DMS 273 (cell line): ENCODE data around the gene PRTFDC1.

ENCODE experiments used
- DNase-seq: peaks from one replicate; lab custom pipeline; 2025; ENCODE audit not compliant: unreplicated experiment; lab: John Stamatoyannopoulos, UW

PRTFDC1 gene

DNA sequence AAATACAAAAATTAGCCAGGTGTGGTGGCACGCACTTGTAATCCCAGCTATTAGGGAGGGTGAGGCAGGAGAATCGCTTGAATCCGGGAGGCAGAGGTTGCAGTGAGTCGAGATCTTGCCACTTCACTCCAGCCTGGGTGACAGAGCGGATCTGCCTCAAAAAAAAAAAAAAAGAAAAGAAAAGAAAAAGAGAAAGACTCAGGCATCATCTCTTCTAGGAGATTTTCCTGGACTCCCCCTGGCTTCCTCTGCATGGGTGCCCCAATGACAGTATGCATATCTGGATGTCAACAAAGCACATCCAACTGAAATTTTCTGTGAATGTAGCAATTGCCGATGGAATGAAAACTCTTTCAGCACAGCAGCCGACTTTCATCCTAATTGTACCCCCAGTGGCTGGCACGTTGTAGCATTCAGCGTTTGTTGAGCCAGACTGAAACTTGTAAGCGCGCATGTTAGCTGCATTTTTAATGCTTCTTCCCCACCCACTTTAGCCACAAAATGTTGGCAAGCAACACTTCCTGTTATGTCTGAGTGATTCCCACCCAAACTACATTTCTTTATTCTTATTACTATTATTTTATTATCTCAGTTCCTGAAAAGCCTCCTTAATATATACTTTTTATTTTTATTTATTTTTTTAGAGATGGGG is 70.2 kb downstream of the PRTFDC1 start:
- no peak for DNase-seq

DNA sequence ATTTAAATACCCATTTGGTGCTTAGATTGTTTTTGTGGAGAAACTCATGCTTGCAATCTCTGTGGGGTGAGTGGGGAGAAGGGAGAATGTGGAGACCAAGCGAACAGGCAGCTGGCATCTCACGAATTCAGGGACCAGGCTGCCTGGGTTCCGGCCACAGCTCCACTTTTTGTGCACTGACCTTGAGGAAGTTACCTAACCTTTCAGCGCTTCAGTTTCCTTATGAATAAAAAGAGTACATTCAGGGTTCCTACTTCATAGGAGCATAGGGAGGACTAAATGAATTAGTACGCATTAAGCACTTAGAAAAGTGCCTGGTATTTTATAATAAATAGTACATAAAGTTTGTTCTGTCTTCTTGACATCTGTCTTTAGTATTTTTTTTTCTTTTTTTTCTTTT is 72.5 kb downstream of the PRTFDC1 start:
- no peak for DNase-seq

DNA sequence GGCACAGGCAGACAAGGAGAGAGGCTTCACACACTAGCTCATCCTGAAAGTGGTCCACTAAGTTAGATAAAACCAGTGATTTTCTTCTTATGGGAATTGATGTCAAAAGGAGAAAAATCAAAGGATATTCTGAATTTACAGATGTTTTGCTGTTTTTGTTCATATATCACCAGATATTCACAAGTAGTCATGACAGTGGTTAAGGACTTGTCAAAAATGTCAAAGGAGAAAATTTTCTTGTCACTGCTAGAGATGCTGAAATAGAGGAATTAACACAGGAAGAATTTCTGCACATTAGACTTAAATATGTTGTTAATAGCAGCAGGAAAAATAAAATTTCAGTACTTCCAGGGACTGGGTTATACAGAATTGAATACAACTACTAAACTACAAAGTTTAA is 78.3 kb downstream of the PRTFDC1 start:
- no peak for DNase-seq

DNA sequence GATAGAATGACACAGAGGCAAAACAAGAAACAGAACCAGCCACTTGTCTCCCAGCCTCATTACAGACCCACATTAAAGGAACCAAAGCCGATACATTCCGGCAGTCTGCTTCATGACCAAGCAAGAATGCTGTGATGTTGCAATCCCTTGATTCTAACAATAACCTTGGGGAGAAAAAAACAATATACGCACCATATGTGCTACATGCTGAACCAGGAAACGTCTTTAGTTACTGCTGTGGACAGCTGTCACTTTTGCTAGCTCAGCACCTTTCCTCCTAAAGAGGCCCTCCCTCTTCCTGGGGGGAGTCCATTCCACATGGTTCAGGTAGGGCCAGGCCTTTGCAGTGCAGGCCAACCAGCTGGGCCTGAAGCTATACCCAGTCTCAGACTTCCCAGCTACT is 79.1 kb downstream of the PRTFDC1 start:
- peak; percentile 59 for DNase-seq

DNA sequence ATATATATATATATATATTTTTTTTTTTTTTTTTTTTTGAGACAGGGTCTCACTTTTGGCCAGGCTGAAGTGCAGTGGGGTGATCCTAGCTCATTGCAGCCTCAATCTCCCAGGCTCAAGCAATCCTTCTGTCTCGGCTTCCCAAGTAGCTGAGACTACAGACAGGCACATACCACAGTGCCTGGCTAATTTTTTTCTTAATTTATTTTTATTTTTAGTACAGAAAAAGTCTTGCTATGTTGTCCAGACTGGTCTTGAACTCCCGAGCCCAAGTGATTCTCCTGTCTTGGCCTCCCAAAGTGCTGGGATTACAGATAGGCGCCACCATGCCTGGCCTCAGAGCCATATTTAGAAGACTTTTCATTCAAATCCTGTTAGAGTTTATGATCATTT is 79.6 kb downstream of the PRTFDC1 start:
- no peak for DNase-seq

DNA sequence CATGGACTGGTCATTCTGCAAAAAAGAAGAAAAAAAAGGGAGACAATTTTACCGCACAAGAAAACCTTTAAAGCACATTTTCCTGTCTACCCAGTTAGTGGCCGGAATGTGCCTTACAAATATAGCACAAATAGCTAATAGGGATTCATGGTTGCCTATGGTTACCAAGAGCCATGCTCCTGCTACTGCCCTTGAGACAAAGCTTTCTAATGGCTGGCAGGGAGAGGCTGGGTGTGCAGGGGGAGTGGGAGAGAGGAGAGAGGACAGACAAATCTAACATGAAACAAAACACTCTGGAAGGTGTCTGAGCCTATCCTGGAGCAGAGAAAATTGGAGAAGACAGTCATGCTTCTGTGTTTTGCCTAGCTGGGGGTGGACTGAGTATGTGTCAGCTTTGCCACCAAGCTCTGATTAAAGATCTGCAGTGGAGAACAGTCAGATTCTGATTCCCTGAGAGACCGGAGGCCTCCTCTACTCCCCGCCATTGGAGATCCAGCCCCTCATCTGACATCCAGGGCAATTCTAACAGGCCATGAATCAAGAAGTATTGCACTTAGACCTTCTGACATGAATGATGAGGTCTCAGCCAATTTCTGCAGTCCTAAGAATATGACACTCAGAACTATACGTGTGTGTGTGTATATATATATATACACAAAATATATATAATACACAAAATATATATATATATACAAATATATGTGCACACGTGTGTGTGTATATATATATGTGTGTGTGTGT is 80.2 kb downstream of the PRTFDC1 start:
- peak; percentile 11 for DNase-seq

DNA sequence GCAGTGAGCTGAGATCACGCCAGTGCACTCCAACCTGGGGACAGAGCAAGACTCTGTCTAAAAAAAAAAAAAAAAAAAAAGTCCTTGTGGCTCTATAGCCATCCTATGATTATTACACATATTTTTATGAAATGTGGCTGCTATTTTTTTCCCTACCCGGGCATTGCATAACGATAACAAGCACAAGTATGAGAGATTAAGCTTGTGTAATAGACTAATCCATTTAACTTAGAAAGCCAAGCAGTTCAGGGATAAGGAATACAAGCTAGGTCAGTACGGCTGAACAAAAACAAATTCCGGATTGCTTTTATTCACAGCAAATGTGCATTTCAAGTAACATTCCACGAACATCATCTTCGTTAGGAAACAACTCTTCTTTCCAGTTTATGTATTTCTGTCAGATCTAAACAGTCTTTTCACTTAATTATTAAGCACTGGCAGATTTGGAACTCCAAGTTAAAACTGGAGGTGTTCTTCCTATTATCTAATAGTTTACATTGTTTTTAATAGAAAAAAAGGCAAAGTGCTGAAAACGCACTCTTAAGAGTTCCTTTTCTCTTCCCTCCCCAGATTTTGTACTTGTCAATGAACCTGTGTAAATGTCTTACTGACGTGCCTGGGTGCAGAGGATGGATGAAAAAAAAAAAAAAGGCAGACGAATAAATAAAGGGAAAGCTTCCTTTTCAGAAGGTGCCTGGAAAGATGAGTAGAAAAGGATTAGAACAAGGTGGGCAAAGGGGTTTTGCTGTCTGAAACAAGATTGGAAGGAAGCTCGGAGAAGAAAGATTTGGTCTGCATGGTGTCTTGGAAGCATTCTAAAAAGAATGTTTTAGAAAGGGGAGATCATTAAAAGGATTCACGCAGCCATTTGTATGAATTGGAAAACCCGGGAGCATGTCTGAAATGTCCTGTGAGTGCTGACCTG is 81.1 kb downstream of the PRTFDC1 start:
- no peak for DNase-seq

DNA sequence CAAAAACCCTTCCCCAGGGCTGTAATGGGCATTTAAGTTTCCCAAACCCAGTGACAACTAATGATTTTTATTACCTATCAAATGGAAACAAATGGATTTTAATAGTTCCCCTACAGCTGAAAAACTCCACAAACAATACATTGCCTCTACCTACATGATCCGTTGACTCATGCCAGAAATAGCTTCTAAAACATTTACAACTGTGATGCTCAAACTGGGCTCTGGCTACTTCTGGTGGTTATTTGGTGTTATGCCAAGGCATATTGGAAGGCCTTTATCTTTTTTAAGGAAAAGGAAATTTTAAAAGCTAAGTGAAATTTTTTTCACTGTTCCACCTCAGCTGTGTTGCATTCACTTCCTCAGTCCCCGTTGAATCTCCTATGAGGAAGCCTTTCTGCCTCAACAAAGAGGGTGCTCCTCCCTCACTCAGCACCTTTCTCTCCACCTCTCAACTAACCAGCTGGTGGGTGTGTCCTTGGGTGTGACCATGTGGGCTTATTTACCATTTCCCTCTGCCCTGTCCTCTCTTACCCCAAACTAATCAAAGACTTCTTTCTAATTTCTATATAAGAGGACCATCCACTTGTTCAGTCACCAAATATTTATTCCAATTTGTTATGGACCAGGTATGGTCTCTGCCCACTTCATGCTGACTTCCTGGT is 82.9 kb downstream of the PRTFDC1 start:
- no peak for DNase-seq

DNA sequence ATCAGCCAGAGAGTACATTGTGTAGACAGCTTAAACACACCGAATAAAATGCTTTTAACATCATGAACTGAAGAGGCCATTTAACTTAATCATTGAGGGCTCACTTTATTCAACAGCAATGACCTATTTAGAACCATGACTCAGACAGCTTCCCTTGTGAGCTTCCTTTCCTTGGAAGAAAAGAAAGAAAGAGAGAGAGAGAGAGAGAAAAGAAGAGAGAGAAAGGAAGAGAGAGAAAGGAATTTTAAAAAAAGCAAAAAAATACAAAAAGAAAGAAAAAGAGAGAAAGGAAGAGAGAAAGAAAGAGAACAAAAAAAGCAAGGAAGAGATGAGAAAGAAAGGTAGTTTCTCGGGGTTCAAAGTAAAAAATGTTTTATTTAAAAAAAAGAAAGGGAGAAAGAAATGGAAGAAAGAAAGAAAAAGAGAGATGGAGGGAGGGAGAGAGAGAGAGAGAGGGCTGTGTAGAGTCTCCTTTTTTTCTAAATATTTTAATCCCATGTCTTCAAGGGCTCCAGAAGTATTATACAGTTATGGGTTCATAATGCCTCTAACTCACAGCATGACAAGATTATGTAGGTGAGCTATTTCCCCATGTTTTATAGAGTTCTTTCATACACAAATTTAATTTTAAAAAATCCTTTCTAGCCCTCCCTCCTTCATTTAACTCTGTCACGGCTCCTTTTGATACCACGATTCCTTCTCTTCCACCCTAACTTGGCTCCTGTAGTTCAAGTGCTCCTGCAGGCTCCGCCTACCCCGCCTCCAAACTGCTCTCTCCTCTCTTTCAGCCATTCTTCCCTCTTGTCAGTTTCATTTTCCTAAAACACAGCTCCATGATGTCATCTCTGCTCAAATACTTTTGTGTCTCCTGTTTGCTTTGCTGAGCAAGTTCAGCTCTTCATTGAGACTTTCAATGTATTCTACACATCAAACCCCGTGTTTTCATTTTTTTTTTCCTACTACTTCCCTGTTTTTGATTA is 85.5 kb downstream of the PRTFDC1 start:
- peak; percentile 4 for DNase-seq

DNA sequence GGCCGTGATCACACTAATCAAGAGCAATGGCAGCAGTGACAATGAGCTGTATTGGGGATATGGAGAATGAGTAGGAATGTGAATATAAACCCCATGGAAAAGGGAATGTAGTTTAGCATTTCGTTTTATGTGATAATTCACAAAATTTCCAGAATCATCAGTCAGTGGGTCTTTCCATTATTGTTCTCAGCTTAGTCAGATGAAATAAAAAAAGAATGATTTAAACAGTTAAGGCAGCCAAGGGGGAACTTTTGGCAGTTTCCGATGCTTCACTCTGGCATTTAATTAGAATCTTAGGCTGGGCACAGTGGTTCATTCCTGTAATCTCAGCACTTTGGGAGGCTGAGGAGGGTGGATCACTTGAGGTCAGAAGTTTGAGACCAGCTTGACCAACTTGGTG is 86.6 kb downstream of the PRTFDC1 start:
- DNase-seq = no peak

DNA sequence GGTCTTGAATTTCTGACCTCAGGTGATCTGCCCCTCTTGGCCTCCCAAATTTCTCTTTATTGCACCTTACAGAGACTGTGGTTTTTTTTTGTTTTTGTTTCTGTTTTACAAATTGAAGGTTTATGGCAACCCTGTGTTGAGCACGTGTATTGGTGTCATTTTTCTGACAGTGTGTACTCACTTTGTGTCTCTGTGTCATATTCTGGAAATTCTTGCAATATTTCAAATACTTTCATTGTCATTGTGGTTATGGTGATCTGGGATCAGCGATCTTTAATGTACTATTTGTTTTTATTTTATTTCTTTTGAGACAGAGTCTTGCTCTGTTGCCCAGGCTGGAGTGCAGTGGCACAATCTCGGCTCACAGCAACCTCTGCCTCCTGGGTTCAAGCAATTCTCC is 89.8 kb downstream of the PRTFDC1 start:
- DNase-seq = no peak

DNA sequence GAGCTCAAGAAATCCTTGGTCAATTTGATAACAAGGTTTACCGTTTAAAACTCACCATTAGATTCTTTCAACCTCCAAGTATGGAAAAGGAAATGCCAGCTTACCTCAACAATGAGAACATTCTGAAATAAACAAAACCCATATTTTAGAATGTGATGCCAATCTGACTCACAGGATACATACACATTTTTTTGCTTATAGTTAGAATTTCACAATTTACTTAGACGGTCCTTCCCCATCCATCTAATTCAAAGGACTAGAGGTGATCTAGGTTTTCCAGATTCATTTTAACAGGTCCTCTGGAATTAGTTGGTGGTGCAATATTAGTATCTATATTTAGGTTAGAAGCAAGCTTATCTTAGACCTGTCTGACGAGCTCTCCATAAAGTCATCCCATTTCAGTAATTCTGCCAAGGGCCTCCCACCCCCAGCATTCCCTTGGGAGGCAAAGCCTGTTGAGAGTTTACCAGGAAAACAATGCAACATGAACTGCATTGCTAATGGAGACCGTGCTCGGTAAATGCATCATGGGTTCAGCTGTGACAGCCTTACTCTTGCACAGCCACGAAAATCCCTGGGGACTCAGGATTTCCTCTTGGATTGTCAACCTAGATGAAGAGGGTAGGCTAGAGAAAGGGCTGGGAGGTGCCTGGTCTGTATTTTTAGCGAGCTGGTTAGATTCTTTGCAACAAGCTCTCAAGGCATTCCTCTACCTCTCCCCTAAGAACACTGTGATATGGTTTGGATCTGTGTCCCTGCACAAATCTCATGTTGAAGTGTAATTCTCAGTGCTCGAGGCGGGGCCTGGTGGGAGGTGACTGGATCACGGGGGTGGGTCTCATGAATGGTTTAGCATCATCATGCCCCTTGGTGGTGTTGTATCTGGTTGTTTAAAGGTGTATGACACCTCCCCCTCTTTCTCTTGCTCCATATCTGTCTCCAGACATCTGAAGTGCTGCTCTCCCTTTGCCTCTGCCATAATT is 93.8 kb downstream of the PRTFDC1 start:
- peak; percentile 38 for DNase-seq

DNA sequence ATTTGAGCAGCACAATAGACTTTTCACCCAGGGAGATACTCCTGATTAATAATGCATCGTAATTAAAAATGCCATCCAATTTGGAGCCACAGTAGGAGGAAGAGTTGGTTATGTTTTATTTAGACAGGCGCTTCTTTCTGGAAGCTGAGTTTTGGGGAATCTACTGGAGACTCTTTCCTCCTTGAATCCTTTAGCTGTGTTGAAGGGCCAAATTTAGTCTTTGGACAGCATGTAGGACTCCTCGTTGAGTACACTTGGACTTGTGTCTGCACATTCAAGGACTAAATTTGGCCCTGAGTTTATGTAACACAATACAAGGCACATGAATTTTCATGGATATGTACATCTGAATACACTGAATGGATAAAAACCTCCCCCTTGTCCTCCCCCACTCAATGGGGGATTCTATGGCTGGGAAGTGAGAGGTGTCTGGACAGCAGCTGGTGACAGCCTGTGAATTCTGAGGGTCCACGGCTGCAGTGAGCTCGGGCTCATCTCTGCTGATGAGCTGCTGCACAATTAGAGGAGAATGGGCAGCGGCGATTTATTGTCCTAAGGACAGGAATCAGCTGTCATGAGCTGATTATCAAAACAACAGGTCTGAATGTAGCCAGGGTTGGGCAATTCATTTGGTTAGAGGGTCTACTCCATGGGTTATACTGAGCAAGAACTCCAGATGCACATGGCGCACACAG is 95.2 kb downstream of the PRTFDC1 start:
- no peak for DNase-seq

DNA sequence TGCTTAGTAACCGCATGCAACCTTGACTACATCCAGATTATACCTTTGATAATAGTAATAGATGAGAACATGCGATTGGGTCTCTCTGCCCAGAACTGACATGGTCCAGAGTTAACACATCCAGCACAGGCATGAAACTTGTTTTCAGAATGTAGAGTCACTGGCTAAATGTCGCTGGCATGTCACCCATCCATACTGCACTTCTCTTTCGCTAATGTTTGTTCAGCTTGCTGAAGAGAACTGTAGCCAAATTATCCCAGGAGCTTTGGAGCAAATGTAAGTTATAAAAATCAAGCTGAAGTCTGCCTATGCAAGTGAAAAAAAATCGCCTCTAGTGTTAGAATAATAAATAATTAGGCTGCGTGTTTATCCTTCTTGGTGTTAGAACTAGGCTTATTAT is 98.2 kb downstream of the PRTFDC1 start:
- DNase-seq = no peak

DNA sequence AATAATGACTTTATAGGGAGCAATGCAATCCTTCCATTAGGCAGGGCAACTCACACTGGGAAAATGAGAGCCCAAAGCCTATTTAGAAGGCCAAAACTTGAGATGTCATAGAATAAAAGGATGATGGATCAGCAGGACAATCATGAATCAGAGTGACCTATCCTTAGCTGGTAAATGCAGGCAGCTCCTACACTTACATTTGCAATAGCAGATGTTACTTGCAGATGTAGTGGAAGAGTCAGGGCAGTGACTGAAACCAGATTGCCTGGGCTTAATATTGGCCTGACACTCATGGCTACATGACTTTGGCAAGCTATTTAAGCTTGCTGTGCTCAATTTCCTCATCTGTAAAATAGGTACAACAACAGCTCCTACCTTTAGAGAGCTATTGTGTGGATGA is 98.7 kb downstream of the PRTFDC1 start:
- DNase-seq = no peak

DNA sequence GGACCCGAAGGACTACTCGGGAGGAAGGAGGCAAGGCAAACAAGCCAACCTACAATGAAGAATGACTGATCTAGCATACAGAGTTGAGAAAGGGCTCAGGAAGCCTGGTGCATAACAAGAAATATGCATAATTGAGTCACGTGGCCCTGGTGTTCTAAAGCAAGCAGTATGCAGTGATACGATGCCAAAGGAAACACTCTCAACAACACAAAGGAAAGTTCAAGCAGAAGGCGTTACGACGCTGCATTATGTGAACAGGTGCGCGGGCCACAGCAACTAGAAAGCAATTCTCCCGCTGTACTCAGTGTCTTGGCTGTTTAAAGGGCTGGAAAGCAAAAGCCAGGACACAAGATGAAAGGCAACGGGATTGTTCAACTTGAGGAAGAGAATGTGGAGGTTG is 100.8 kb downstream of the PRTFDC1 start:
- DNase-seq = no peak

DNA sequence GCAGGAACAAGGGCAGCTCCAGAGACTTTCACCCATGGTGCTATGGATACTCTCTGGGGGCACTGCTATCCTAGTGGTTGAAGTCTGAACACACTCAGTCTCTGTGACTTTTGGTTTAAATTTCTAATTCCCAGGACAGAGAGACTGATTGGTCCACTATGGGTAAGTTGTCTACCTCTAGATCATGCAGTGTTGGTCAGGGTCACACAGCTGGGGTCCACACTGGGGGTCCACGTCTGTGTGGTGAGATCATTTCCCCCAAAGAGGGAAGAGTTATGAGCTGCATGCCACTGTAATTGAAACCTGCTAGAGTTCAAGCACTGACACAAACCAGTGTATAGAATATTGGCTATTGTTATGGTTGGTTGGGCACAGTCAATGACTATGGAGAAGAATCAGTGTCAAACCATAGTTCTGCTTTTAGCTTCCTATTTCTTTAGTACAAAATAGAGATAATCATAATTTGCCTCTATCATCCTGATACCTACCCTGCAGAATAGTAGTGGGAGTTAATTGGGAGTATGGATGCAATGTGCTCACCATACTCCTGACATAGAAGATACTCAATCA is 101.6 kb downstream of the PRTFDC1 start:
- no peak for DNase-seq
